WERI-Rb-1 (cell line): ENCODE measurements around the gene CACNA2D1.
A peak's percentile ranks its signal among the peaks of the same experiment; 100 is the strongest.

ENCODE experiments used
- DNase-seq: peaks from one replicate; pipeline ENCODE4 v3.0.0-alpha.2; 2020
- H3K27ac ChIP-seq: fragments of 250-450 bp; sonication (Bioruptor Pico); 2 replicates; pipeline ENCODE4 v1.5.1; 2020; ENCODE audit warnings: mild to moderate bottlenecking, moderate library complexity
- H3K27me3 ChIP-seq: fragments of 250-450 bp; sonication (Bioruptor Pico); 2 replicates; pipeline ENCODE4 v1.5.1; 2021; ENCODE audit warnings: mild to moderate bottlenecking, low read depth, moderate library complexity; ENCODE audit not compliant: insufficient read depth, severe bottlenecking
- H3K36me3 ChIP-seq: fragments of 250-450 bp; sonication (Bioruptor Pico); 2 replicates; pipeline ENCODE4 v1.5.1; 2020; ENCODE audit warnings: mild to moderate bottlenecking, moderate library complexity
- H3K4me3 ChIP-seq: 2 replicates; pipeline ENCODE4 v1.5.1; 2011; ENCODE audit warnings: low read depth, mild to moderate bottlenecking, control low read depth, low read length
- H3K9me3 ChIP-seq: fragments of 250-450 bp; sonication (Bioruptor Pico); 2 replicates; pipeline ENCODE4 v1.5.1; 2021; ENCODE audit warnings: mild to moderate bottlenecking, moderate library complexity; ENCODE audit not compliant: severe bottlenecking
- TF ChIP-seq, protein P1 (sequence below): IDR thresholded peaks from 2 replicates; pipeline ENCODE4 v1.5.1; 2011; ENCODE audit warnings: low read depth, mild to moderate bottlenecking, control low read depth, inconsistent platforms, low read length

CACNA2D1 gene

DNA sequence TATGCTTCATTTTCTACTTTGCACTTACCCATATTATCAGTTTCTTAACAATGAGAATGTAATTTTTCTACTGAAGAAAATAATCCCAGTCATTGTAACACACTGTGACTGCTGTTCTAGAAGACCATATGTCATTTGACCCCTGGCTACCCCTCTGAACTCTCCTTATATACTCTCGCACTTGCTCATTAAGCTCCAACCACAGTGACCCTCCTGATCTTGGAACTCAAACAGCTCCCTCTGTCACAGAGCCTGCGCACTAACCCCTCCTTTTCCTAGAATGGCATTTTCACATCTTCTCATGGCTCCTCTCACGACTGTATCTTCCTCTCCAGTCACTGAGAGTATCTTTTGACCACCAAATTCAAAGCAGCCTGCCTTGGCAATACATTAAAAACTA lies 169.7 kb downstream of the CACNA2D1 start:
- Histone ChIP-seq H3K27me3 (no peaks in the 10 kb centered on the region), H3K4me3 (no peak overlapping the region), H3K9me3 (no peaks in the 10 kb centered on the region), H3K36me3 (no peaks in the 10 kb centered on the region), H3K27ac (peak overlapping the region; percentile 27; the same call in 1 of the 2 replicates)
- peak; percentile 55 for DNase-seq
- TF ChIP-seq, protein P1, sequence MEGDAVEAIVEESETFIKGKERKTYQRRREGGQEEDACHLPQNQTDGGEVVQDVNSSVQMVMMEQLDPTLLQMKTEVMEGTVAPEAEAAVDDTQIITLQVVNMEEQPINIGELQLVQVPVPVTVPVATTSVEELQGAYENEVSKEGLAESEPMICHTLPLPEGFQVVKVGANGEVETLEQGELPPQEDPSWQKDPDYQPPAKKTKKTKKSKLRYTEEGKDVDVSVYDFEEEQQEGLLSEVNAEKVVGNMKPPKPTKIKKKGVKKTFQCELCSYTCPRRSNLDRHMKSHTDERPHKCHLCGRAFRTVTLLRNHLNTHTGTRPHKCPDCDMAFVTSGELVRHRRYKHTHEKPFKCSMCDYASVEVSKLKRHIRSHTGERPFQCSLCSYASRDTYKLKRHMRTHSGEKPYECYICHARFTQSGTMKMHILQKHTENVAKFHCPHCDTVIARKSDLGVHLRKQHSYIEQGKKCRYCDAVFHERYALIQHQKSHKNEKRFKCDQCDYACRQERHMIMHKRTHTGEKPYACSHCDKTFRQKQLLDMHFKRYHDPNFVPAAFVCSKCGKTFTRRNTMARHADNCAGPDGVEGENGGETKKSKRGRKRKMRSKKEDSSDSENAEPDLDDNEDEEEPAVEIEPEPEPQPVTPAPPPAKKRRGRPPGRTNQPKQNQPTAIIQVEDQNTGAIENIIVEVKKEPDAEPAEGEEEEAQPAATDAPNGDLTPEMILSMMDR = no peak

DNA sequence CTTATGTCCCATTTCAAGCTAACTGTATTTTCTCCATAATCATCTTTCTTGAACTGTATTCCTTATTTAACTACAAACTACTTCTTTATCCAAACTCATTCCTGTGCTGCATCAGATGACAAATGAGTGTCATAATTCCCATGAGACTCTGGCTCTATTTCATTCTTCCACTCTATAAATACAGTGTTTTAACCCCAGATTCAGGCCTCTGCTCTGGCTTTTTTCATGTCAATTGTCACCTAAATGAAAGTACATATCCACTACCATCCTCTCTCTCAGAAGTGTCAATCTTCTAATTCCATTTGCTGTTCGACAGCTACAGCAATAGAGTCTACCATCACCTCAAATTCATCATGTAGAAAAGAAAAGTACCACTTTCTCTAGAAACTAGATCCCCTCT lies 172.7 kb downstream of the CACNA2D1 start:
- H3K4me3 ChIP-seq = no peak overlapping the region
- TF ChIP-seq, protein P1 = no peak
- no peaks in the 10 kb centered on the region for H3K9me3 ChIP-seq
- no peaks in the 10 kb centered on the region for H3K36me3 ChIP-seq
- no peaks in the 10 kb centered on the region for H3K27me3 ChIP-seq
- H3K27ac ChIP-seq = no peak overlapping the region
- no peak for DNase-seq

DNA sequence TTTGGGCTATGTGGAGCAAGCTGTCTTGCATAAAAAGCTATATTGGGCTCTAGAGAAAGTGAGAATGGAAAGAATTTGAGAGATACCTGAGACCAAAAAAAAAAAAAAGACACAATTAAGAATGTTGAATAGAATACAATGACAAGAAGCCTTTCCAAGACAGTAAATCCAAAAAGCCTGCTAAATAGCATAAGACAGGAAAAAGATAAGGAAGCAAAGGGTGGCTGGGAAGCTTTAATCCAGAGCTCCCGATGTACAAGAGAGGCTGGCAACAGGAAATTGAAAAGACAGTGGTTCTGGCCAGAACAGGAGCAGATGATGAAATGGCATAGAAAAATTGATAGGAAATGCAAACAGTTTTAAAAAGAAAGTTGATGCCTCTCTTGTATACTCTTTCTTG lies 174.9 kb downstream of the CACNA2D1 start:
- TF ChIP-seq, protein P1 = no peak
- Histone ChIP-seq H3K9me3 (no peaks in the 10 kb centered on the region), H3K27me3 (no peaks in the 10 kb centered on the region), H3K27ac (no peak overlapping the region), H3K36me3 (no peaks in the 10 kb centered on the region), H3K4me3 (no peak overlapping the region)
- no peak for DNase-seq

DNA sequence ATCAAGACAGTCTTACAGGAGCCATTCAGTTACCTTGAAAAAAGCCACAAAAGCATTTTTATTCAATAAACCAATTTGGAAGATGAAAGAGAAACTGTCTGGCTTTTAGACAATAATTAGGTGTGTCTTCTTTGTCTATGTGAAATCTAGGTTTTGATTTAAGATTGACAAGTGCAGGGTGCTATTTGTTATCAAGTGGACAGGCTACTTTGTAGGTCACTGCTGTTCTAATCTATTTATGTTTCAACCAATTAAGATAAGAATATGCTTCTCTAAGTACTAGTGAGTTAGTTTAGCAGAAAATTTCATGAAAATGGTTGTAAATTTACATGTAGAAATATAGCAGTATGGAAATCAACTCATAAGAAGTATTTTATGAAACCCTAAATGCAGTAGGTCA lies 177.5 kb downstream of the CACNA2D1 start:
- Histone ChIP-seq H3K36me3 (peaks cover 3% of the 10 kb centered on the region; the same call in 1 of the 2 replicates), H3K27me3 (no peaks in the 10 kb centered on the region), H3K9me3 (no peaks in the 10 kb centered on the region), H3K27ac (peak overlapping the region; percentile 68), H3K4me3 (no peak overlapping the region)
- DNase-seq = no peak
- TF ChIP-seq, protein P1 = no peak

DNA sequence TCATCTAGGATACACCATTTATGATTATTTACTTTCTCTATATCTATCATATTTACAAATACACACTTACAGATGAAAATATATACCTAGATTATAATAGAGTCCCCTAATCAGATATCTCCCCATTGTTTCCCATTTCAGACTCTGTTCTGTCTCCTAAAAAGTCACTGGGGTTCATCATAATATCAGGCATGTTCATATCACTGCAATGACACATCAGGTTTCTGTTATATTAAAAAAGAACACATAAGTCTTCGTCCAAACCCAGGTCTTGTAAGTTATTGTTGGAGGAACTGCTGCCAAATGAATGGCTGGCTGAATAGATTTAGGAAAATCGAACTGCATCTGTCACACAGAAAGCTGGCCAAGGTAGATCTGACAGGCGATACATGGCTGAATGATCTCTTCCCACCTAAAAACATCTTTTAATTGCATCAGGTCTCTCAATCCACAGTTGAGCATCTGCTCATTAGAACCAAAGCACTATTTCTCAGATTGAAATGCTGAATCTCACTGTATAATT lies 178.7 kb downstream of the CACNA2D1 start:
- no peaks in the 10 kb centered on the region for H3K27me3 ChIP-seq
- TF ChIP-seq, protein P1 = no peak
- peak; percentile 28 for DNase-seq
- H3K27ac ChIP-seq = peak overlapping the region; percentile 68
- H3K36me3 ChIP-seq = peaks cover 4% of the 10 kb centered on the region; the same call in 1 of the 2 replicates
- no peaks in the 10 kb centered on the region for H3K9me3 ChIP-seq
- no peak overlapping the region for H3K4me3 ChIP-seq
